PC-9 (cell line): ENCODE measurements around the gene ABHD16B. TPM values are rescaled to one million over a fixed set of nuclear protein-coding genes. Genes with fewer than 3 reads are reported as not detected.

Experiments
- BruUV-seq: library from RNA; stranded (reverse); fragments of 400-500 nt; replicated peaks from 2 replicates; lab custom pipeline; 2021; lab: Mats Ljungman, UMichigan
- CTCF ChIA-PET: fragments of 300-600 bp; sonication (Branson Sonifier 250); formaldehyde crosslinking; loops from one replicate; lab custom pipeline; 2022; ENCODE audit warnings: antibody characterized with exemption; lab: Charles Lee
- POLR2A ChIA-PET: fragments of 300-600 bp; sonication (Branson Sonifier 250); formaldehyde crosslinking; loops from one replicate; lab custom pipeline; 2022; ENCODE audit warnings: antibody characterized with exemption; ENCODE audit not compliant: unreplicated experiment; lab: Charles Lee
- DNase-seq, 2 experiments: peaks; one replicate each; pipeline versions ENCODE4 v3.0.0 to v3.0.0-alpha.2; 2015 to 2022; ENCODE audit warnings: mixed read lengths in 1 of 2
- H2AFZ ChIP-seq: fragments of 200-600 bp; sonication (generic); 2 replicates; pipeline ENCODE4 v1.8.1; 2017; ENCODE audit warnings: antibody characterized with exemption
- H3F3A ChIP-seq: fragments of 200-600 bp; sonication (generic); 2 replicates; pipeline ENCODE4 v1.8.1; 2017; ENCODE audit warnings: antibody characterized with exemption, mild to moderate bottlenecking, low read depth; ENCODE audit not compliant: insufficient read depth
- H3K27ac ChIP-seq: fragments of 200-600 bp; sonication (generic); 2 replicates; pipeline ENCODE4 v1.6.1; 2016; ENCODE audit warnings: mixed run types
- H3K27me3 ChIP-seq: fragments of 200-600 bp; sonication (generic); 2 replicates; pipeline ENCODE4 v1.6.1; 2016; ENCODE audit warnings: low read depth, mixed run types; ENCODE audit not compliant: insufficient read depth
- H3K36me3 ChIP-seq: fragments of 200-600 bp; sonication (generic); 2 replicates; pipeline ENCODE4 v1.6.1; 2016; ENCODE audit warnings: low read depth, mixed run types
- H3K4me1 ChIP-seq: fragments of 200-600 bp; sonication (generic); replicated peaks from 2 replicates; pipeline ENCODE4 v1.6.1; 2016; ENCODE audit warnings: mixed run types; ENCODE audit not compliant: insufficient read depth
- H3K4me2 ChIP-seq: fragments of 200-600 bp; sonication (generic); 2 replicates; pipeline ENCODE4 v1.6.1; 2017; ENCODE audit warnings: mixed run types
- H3K4me3 ChIP-seq: fragments of 200-600 bp; sonication (generic); 2 replicates; pipeline ENCODE4 v1.6.1; 2016; ENCODE audit warnings: mixed run types
- H3K79me2 ChIP-seq: fragments of 200-600 bp; sonication (generic); 2 replicates; pipeline ENCODE4 v1.6.1; 2017; ENCODE audit warnings: low read depth, mixed run types
- H3K9me2 ChIP-seq: fragments of 200-600 bp; sonication (generic); 2 replicates; pipeline ENCODE4 v1.8.1; 2017; ENCODE audit warnings: mild to moderate bottlenecking; ENCODE audit not compliant: insufficient read depth
- H3K9me3 ChIP-seq: fragments of 200-600 bp; sonication (generic); 2 replicates; pipeline ENCODE4 v1.8.1; 2016; ENCODE audit warnings: low read depth; ENCODE audit not compliant: insufficient read depth
- H4K20me1 ChIP-seq: fragments of 200-600 bp; sonication (generic); 2 replicates; pipeline ENCODE4 v1.8.1; 2017; ENCODE audit not compliant: insufficient read depth
- CTCF ChIP-seq: fragments of 200-600 bp; sonication (generic); conservative IDR thresholded peaks from 2 replicates; pipeline ENCODE4 v1.6.1; 2017; ENCODE audit warnings: mixed run types, antibody characterized with exemption, mild to moderate bottlenecking, moderate library complexity
- EZH2 ChIP-seq: fragments of 200-600 bp; sonication (generic); IDR thresholded peaks from 2 replicates; pipeline ENCODE4 v1.8.0; 2017; ENCODE audit warnings: antibody characterized with exemption, low read depth
- intact Hi-C: fragments of 100-400 bp; cut with micrococcal nuclease; formaldehyde crosslinking; loops from one replicate; pipeline ENCODE4 v1.10.0; 2022; ENCODE audit not compliant: unreplicated experiment
- total RNA-seq: library from RNA; stranded (reverse); gene quantifications from 2 replicates; pipeline ENCODE4 v1.2.3, GENCODE V29; 2021

ABHD16B gene
- total RNA-seq, 1 experiment from 2014 or later = not detected

- Histone ChIP-seq H3K4me1 (peaks cover 27% of the 10 kb centered on the region), H3K27ac (peak overlapping the region; percentile 68), H2AFZ (peak overlapping the region; percentile 63), H3K9me3 (no peaks in the 10 kb centered on the region), H3K27me3 (no peaks in the 10 kb centered on the region), H3K79me2 (peaks cover 61% of the 10 kb centered on the region), H3F3A (peaks cover 58% of the 10 kb centered on the region), H4K20me1 (peaks cover 40% of the 10 kb centered on the region), H3K9me2 (no peaks in the 10 kb centered on the region), H3K36me3 (peaks cover 16% of the 10 kb centered on the region), H3K4me2 (peak overlapping the region; percentile 98), H3K4me3 (peak overlapping the region; percentile 75)
- CTCF ChIA-PET = interaction anchor here (0.6 to 1.8 kb wide), 3 partner anchors 78 to 358 kb away, joined by 3 to 6 read pairs (median 5); partner anchors contain the start of genes ARFRP1 and ZGPAT
- TF ChIP-seq EZH2 = no peak
- TF ChIP-seq CTCF = no peak
- POLR2A ChIA-PET = no interaction called here
- DNase-seq = no peak
- TSS peak; percentile 20 for BruUV-seq
- intact Hi-C loops = loop anchor here (5.0 kb wide), 1 partner anchor 61 kb away; the partner anchor contains the start of gene UCKL1
These were observed 34.6 kb downstream of the ABHD16B start for GRCh38 chr20:63895952-63896263.

- Histone ChIP-seq H2AFZ (peak overlapping the region; percentile 63), H3K27ac (peak overlapping the region; percentile 68), H3K36me3 (peaks cover 10% of the 10 kb centered on the region; the same call in 1 of the 2 replicates), H3K4me2 (peak overlapping the region; percentile 98), H3K9me3 (no peaks in the 10 kb centered on the region), H3K4me1 (peaks cover 26% of the 10 kb centered on the region), H4K20me1 (peaks cover 46% of the 10 kb centered on the region), H3K27me3 (no peaks in the 10 kb centered on the region), H3F3A (peaks cover 59% of the 10 kb centered on the region), H3K9me2 (no peaks in the 10 kb centered on the region), H3K4me3 (peak overlapping the region; percentile 75), H3K79me2 (peaks cover 61% of the 10 kb centered on the region)
- CTCF ChIA-PET = interaction anchor here (1.2 to 1.8 kb wide), 2 partner anchors 77 to 359 kb away, joined by 3 to 5 read pairs; no protein-coding TSS in a partner anchor
- TSS peak; percentile 58 for BruUV-seq
- TF ChIP-seq CTCF (no peak), EZH2 (no peak)
- POLR2A ChIA-PET = interaction anchor here (0.6 to 0.9 kb wide), 4 partner anchors 32 to 270 kb away, joined by 3 to 6 read pairs (median 5); partner anchors contain the start of genes GMEB2 and TPD52L2
- intact Hi-C loops = loop anchor here (5.0 kb wide), 1 partner anchor 61 kb away; the partner anchor contains the start of gene UCKL1
- peak in 1 of 2 experiments; percentile 59 for DNase-seq
These were observed 35.2 kb downstream of the ABHD16B start for GRCh38 chr20:63896264-63897105.

- Histone ChIP-seq H3K9me2 (no peaks in the 10 kb centered on the region), H3K79me2 (peaks cover 77% of the 10 kb centered on the region), H3K36me3 (peaks cover 10% of the 10 kb centered on the region; the same call in 1 of the 2 replicates), H3K4me1 (peaks cover 26% of the 10 kb centered on the region), H2AFZ (no peak overlapping the region), H3K4me2 (peak overlapping the region; percentile 34; the same call in 1 of the 2 replicates), H3K9me3 (no peaks in the 10 kb centered on the region), H3F3A (peaks cover 56% of the 10 kb centered on the region), H3K27me3 (no peaks in the 10 kb centered on the region), H3K27ac (no peak overlapping the region), H4K20me1 (peaks cover 52% of the 10 kb centered on the region), H3K4me3 (no peak overlapping the region)
- CTCF ChIA-PET = interaction anchor here (0.7 kb wide), 1 partner anchor 92 kb away, joined by 3 read pairs; no protein-coding TSS in a partner anchor
- intact Hi-C loops = loop anchor here (5.0 kb wide), 1 partner anchor 59 kb away; the partner anchor contains the start of gene UCKL1
- TF ChIP-seq CTCF (no peak), EZH2 (no peak)
- DNase-seq = no peak
- BruUV-seq = no TSS peak
- POLR2A ChIA-PET = no interaction called here
These were observed 36.8 kb downstream of the ABHD16B start for GRCh38 chr20:63897978-63898561.
